ENCODE measurements around the gene VAV1. TPM values are rescaled to one million over a fixed set of nuclear protein-coding genes. Genes with fewer than 3 reads are reported as not detected.

Gene VAV1
- total and polyA plus RNA-seq, 2 donors (not counting 1 experiment from before 2014, with no cell fraction given) = 62.7 to 98.8 TPM

- Histone ChIP-seq H3K9ac (ENCODE audit: low read length) (peak overlapping the region; percentile 94), H3K9me3 (ENCODE audit: control extremely low read depth in 1 of 3, control insufficient read depth in 2 of 3, insufficient read depth in 1 of 3, low read length in 2 of 3) (no peaks in the 10 kb centered on the region), H4K20me1 (ENCODE audit: control insufficient read depth, insufficient read depth, low read length, poor library complexity, severe bottlenecking) (peaks cover 52% of the 10 kb centered on the region), H3K36me3 (replicated peaks in 1 of 2; ENCODE audit: control extremely low read depth in 1 of 2, control insufficient read depth in 1 of 2, extremely low read depth in 1 of 2, insufficient read depth in 2 of 2, low read length in 1 of 2) (peaks cover 1 to 34% of the 10 kb centered on the region in 2 experiments), H3K4me1 (ENCODE audit: control insufficient read depth in 2 of 2, insufficient read depth in 2 of 2, low read length in 2 of 2) (peaks cover 33 to 51% of the 10 kb centered on the region in 2 donors), H3K4me3 (ENCODE audit: control extremely low read depth in 1 of 5, extremely low read depth in 1 of 5, insufficient read depth in 1 of 5, low read depth in 2 of 5, low read length in 4 of 5) (peak overlapping the region; percentile 94 to 100 (median 95)), H3K27me3 (replicated peaks in 1 of 4; ENCODE audit: control extremely low read depth in 1 of 4, control insufficient read depth in 3 of 4, insufficient read depth in 4 of 4, low read length in 3 of 4) (no peaks in the 10 kb centered on the region), H3K27ac (ENCODE audit: low read length in 2 of 2) (peak overlapping the region; percentile 50 to 92), H2AFZ (ENCODE audit: insufficient read depth, low read depth, low read length, poor library complexity, severe bottlenecking) (peak overlapping the region; percentile 59), H3K4me2 (replicated peaks; ENCODE audit: low read depth, low read length, poor library complexity, severe bottlenecking) (peak overlapping the region; percentile 89), H3K79me2 (ENCODE audit: control insufficient read depth, insufficient read depth, low read length) (peaks cover 66% of the 10 kb centered on the region)
- peak overlapping the region; percentile 95 for H3K27ac Mint-ChIP-seq
- H3K9me3 Mint-ChIP-seq (ENCODE audit: insufficient read depth) = no peaks in the 10 kb centered on the region
- peak; percentile 79 for DNase-seq
- POLR2A ChIA-PET = interaction anchor here (0.5 to 4.4 kb wide), 8 partner anchors 28 to 254 kb away, joined by 3 to 73 read pairs (median 6); partner anchors contain the start of genes GPR108 and TRIP10
- H3K27me3 Mint-ChIP-seq = no peaks in the 10 kb centered on the region
- 0% methylated on average over 6 of the region's 8 CpGs for WGBS (ENCODE audit: insufficient coverage)
- intact Hi-C loops (cut with micrococcal nuclease) = loop anchor here (2.0 to 10.0 kb wide), 2 partner anchors 257 to 571 kb away; partner anchors contain the start of gene ARHGEF18
- H3K4me3 Mint-ChIP-seq = peak overlapping the region; percentile 96
- TF ChIP-seq EZH2 (IDR thresholded peaks at IDR 0.05; ENCODE audit: borderline replicate concordance, insufficient read depth, low read depth, low read length, poor library complexity, severe bottlenecking) (no peak), CTCF (IDR thresholded peaks at IDR 0.05) (no peak)
- H3K4me1 Mint-ChIP-seq = peaks cover 53% of the 10 kb centered on the region
- peak; percentile 42 for ATAC-seq (ENCODE audit: low read depth)
- CTCF ChIA-PET = interaction anchor here (0.7 to 5.2 kb wide), 7 partner anchors 20 to 645 kb away, joined by 3 to 57 read pairs (median 12); partner anchors contain the start of genes GPR108 and TRIP10
These were observed 919 bp downstream of the VAV1 start for GRCh38 chr19:6773323-6773931.
